GM18907 (cell line): ENCODE measurements around the gene DENND1C.

Source experiments
- ATAC-seq: cut with Tn5 transposase; IDR thresholded peaks from one replicate; pipeline ENCODE4 v1.9.1; 2021; ENCODE audit warnings: mild to moderate bottlenecking, moderate library complexity; ENCODE audit not compliant: unreplicated experiment

DENND1C gene

DNA sequence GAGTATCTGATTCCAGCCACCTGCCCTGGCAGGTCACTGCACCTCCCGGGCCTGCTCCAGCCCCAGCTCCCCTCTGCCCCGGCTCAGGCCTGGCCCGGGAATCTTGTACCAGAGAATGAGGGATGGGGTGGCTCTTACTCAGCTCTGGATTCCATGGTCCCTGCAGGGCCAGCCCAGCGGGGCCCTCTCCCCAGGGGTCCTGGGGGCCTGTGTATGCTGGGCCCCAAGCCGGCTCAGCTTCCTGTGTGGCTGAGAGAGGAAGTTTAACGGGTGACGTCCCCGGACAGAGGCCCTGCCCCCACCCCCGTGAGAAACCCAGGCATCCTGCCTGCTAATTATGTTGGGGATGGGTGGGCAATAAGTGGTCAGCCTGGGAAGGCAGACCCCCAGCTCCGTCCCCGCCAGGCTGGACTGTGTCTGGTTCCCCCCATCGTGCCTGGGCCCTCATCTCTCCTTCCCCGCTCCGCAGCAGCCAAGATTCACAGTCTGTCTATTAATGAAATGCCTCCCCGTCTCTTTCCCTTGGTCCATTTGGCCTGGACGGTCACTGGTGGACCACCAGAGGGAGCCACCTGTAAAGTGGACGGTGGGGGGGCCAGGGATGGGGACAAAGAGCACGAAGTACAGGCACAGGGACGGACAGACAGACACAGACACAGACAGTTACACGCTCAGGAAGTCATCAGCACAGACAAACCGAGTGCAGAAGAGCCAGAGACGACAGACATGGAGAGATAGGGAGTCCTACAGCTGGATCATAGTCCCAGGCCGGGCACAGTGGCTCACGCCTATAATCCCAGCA, at the start of gene DENND1C:
TSS of gene DENND1C (minus strand) at position 247 of the 802 bp plus-strand sequence. CDS start at position 155, 92 bp downstream.
- peak; percentile 67 for ATAC-seq

- peak; percentile 33 for ATAC-seq
These were observed 49.0 kb upstream of the DENND1C start, which contains the start of gene TNFSF9 for GRCh38 chr19:6530386-6531162. TSS of gene TNFSF9 (plus strand) at chr19:6531026. CDS start at chr19:6531037, 11 bp downstream.

GRCh38 chr19:6529937-6530385, 48.4 kb upstream of the DENND1C start:
- ATAC-seq, result no peak

- no peak for ATAC-seq
These were observed 47.8 kb upstream of the DENND1C start for GRCh38 chr19:6529351-6529750.

DNA sequence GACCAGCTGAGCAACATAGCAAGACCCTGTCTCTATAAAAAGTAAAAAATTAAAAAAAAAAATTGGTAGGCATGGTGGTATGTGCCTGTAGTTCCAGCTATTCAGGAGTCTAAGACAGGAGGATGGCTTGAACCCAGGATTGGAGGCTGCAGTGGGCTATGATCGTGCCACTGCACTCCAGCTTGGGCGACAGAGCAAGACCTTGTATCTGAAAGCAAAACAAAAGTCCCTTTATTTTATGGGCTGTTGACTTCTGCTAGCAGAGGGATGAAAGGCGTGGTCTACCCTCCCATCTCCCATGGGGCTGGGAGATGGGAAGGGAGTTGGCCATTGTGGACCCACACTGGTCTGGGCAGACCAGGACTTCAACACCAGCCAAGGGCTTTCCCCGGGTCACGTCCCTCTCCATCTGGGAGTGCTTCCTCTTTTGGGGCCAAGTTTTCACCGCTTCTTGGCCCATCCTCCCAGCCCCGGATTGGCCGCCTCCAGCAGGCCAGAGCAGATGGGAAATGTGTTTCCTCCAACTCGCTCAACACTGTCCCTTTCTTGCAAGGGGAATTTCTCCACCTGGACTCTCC, 47.0 kb upstream of the DENND1C start:
- no peak for ATAC-seq

GRCh38 chr19:6527893-6528543, 46.4 kb upstream of the DENND1C start:
- peak; percentile 55 for ATAC-seq

- ATAC-seq, result no peak
These were observed 42.7 kb upstream of the DENND1C start for GRCh38 chr19:6524311-6524710.

DNA sequence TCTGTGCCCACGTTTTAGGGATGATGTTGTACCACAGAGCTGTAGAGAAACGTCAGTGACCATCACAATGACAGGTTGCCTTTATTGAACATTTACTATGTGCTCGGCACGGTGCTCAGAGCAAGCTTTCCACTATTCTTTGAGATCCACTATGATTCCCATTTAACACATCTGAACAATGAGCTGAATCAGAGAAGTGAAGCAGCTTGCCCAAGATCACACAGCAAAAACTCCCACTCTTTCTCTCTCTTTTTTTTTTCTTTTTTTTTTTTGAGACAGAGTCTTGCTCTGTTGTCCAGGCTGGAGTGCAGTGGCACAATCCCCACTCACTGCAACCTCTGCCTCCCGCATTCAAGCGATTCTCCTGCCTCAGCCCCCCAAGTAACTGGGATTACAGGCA, 41.1 kb upstream of the DENND1C start:
- ATAC-seq, result no peak

- ATAC-seq, result peak; percentile 42
These were observed 40.4 kb upstream of the DENND1C start for GRCh38 chr19:6521718-6522646.

- no peak for ATAC-seq
These were observed 37.7 kb upstream of the DENND1C start for GRCh38 chr19:6519289-6519688.

DNA sequence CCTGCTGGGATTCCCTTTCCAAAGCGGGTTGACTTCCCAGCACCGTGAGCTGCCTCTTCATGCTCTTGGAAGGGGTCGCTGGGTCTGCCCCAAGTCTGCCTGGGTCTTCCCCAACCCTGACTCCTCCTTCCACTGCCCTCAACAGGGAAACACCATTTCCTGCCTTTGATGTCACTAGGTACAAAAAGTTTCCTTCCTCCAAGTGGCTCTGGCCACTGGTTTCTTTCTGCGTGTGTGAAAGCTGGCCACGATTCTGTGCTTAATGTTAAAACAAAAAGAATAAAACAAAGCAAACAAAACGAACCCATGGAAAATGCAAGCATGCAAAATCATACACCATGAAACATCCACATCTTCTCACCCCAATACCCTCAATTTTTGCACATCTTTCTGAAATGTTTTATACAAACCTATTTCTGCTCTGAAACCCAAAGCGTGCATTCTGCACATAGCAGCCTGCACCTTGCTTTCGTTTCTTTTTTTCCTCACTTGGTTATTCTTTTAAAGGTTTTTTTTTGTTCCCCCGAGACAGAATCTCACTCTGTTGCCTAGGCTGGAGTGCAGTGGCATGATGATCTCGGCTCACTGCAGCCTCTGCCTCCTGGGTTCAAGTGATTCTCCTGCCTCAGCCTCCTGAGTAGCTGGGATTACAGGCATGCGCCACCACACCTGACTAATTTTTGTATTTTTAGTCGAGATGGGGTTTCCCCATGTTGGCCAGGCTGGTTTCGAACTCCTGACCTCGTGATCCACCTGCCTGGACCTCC, 36.7 kb upstream of the DENND1C start:
- peak; percentile 29 for ATAC-seq

DNA sequence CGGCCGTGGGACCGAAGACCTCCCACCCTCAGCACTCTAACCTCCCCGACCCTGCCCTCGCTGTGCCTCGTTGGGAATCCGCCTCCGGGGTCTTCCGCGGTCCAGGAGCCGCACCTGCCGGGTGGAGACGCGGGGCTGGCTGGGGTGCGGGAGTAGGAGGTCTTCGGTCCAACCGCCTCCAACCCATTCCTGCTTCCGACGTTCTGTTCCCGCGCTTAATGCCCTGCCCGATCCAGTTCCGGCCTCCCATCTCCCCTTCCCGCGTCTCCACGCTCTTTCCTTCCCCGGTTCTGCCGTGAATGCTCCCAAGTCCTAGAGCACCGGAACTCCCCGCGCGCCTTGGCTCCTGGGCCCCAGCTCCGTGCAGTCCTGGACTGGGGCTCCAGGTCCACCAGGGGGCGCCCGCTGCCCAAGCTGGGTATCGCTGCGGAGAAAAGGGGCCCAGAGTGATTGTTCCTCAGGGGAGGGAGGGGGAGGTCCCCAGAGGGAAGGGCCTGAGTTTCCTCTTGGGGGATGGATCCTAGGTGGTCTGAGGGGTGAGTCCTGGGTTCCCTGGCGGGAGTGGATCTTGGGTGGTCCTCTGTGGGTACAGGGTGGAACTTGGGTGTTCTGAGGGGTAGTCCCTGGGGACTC, 35.2 kb upstream of the DENND1C start:
- ATAC-seq, result peak; percentile 53

- peak; percentile 40 for ATAC-seq
These were observed 34.6 kb upstream of the DENND1C start for GRCh38 chr19:6516018-6516658.

GRCh38 chr19:6514926-6515544, 33.4 kb upstream of the DENND1C start:
- ATAC-seq, result no peak

- no peak for ATAC-seq
These were observed 32.5 kb upstream of the DENND1C start for GRCh38 chr19:6514089-6514488.

- ATAC-seq, result no peak
These were observed 29.0 kb upstream of the DENND1C start for GRCh38 chr19:6510618-6511017.

DNA sequence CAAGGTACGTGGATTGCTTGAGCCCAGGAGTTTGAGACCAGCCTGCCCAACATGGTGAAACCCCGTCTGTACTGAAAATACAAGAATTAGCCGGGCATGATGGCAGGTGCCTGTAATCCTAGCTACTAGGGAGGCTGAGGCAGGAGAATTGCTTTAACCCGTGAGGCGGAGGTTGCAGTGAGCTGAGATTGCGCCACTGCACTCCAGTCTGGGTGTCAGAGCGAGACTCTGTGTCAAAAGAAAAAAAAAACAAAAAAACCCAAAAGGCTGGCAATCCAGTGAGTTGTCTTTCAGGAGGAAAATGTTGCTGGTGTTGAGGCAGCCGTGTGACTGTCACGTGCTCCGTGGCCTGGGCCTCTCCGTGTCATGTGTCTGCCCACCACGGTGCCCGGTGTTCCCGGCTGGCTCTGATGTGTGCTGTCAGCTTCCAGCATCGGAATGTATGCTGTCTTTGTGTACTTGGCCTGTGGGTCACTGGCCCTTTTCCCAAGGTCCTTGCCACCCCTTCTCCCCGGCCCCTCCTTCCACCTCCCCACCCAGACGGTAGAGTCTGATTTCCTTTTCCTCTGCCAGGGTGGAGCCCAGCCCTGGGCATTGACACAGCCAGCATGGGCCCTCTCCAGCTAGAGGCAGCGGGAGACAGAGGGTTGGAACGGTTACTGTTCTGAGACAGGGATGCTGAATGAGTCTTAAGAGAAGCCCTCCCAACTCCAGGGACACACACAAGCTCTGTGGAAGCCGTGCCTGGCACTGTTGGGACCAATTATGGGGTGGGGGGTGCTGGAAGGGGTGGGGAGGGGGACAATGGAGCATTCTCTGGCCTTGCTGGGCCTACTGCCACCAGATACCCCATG, 27.8 kb upstream of the DENND1C start:
- no peak for ATAC-seq
